Neural cell (in vitro differentiated cells): ENCODE measurements around the gene CMTM7.

Experiments
- EZH2 ChIP-seq: fragments of 200-600, 300-800 bp; shearing (Covaris generic), sonication (generic); IDR thresholded peaks from 2 replicates; pipeline ENCODE4 v1.6.1; 2014; ENCODE audit warnings: antibody characterized with exemption, low read length, borderline replicate concordance, mild to moderate bottlenecking; ENCODE audit not compliant: insufficient read depth, poor library complexity, severe bottlenecking
- POLR2AphosphoS5 ChIP-seq: IDR thresholded peaks from 2 replicates; pipeline ENCODE4 v1.6.1; 2012
- REST ChIP-seq: IDR thresholded peaks from 2 replicates; pipeline ENCODE4 v1.6.1; 2012; ENCODE audit warnings: borderline replicate concordance
- TF ChIP-seq, protein P1 (sequence below): fragments of 450-650 bp; IDR thresholded peaks from 2 replicates; pipeline ENCODE4 v1.5.1; 2014; ENCODE audit warnings: antibody characterized with exemption, mild to moderate bottlenecking, moderate library complexity; ENCODE audit not compliant: poor library complexity, severe bottlenecking

- TF ChIP-seq, protein P1, sequence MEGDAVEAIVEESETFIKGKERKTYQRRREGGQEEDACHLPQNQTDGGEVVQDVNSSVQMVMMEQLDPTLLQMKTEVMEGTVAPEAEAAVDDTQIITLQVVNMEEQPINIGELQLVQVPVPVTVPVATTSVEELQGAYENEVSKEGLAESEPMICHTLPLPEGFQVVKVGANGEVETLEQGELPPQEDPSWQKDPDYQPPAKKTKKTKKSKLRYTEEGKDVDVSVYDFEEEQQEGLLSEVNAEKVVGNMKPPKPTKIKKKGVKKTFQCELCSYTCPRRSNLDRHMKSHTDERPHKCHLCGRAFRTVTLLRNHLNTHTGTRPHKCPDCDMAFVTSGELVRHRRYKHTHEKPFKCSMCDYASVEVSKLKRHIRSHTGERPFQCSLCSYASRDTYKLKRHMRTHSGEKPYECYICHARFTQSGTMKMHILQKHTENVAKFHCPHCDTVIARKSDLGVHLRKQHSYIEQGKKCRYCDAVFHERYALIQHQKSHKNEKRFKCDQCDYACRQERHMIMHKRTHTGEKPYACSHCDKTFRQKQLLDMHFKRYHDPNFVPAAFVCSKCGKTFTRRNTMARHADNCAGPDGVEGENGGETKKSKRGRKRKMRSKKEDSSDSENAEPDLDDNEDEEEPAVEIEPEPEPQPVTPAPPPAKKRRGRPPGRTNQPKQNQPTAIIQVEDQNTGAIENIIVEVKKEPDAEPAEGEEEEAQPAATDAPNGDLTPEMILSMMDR = no peak
- TF ChIP-seq REST (no peak), POLR2AphosphoS5 (no peak), EZH2 (no peak)
Measured at GRCh38 chr3:32423956-32424557, 32.4 kb downstream of the CMTM7 start.
